NB4 (cell line): Measurements from ENCODE around the gene MRPL14.

ENCODE experiments used
- CTCF ChIP-seq: IDR thresholded peaks from one replicate; pipeline ENCODE4 v1.5.1; 2012; ENCODE audit warnings: low read depth, low read length
- MAX ChIP-seq: IDR thresholded peaks from 2 replicates; pipeline ENCODE4 v1.6.1; 2011; ENCODE audit warnings: low read depth, low read length
- MYC ChIP-seq: IDR thresholded peaks from 2 replicates; pipeline ENCODE4 v1.6.1; 2011; ENCODE audit warnings: low read depth, low read length
- POLR2A ChIP-seq: IDR thresholded peaks from 2 replicates; pipeline ENCODE4 v1.6.1; 2011; ENCODE audit warnings: mild to moderate bottlenecking; ENCODE audit not compliant: insufficient read length; ENCODE audit errors: extremely low read depth

DNA sequence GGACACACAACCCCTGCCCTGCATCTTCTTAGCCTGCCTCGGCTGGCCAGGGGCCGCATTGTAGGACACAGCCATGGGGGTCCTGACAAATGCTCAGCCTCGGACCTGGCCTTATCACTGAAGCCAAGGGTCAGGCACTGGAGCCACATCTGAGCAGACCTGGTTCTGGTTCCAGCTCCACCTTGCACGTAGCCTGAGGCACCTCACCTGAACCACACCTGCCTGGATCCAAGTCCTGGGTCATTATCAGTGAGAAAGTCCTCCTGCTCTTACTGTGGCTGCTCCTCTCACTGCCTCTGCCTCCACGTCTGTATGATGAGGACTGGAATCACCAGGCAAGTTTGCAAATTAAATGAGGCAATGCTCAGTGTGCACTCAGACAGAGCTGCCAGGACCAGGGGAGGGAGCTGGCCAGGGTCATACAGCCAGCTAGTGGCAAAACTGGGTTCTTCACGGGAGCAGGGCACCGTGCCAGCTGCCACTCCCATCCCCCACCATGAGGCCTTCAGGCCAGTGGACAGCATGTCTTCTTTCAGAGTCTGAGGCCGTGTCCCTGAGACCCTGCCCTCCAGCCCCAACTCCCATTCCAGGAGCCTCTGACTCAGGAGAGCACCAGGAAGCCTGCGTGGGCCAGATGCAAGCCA, 40.2 kb downstream of the MRPL14 start:
- TF ChIP-seq CTCF (no peak), POLR2A (no peak), MAX (no peak), MYC (no peak)
